Transverse colon (tissue), 4 donors: ENCODE results near the gene TMPRSS12. TPM values are rescaled to one million over a fixed set of nuclear protein-coding genes. Genes with fewer than 3 reads are reported as not detected.

ENCODE experiments used
- DNase-seq: peaks from one replicate; pipeline ENCODE4 v3.0.0-alpha.2; 2019
- H3K27ac ChIP-seq, 4 donors: fragments of 200-600 bp; sonication (generic); 2 replicates each; pipeline ENCODE4 v1.5.1; 2016 to 2018; ENCODE audit warnings: inconsistent platforms in 4 of 4
- H3K27me3 ChIP-seq: fragments of 200-600 bp; sonication (generic); 2 replicates; pipeline ENCODE4 v1.5.1; 2017; ENCODE audit warnings: inconsistent platforms
- H3K36me3 ChIP-seq, 4 donors: fragments of 200-600 bp; sonication (generic); 2 replicates each; pipeline ENCODE4 v1.5.1; 2017 to 2019; ENCODE audit warnings: inconsistent platforms in 4 of 4
- H3K4me1 ChIP-seq, 4 donors: fragments of 200-600 bp; sonication (generic); 2 replicates each; pipeline ENCODE4 v1.5.1; 2017 to 2020; ENCODE audit warnings: inconsistent platforms in 4 of 4
- H3K4me3 ChIP-seq, 4 donors: fragments of 200-600 bp; sonication (generic); 1 replicate in 1 of 4; 2 replicates in 3 of 4; pipeline versions ENCODE4 v1.5.1 to v1.6.1; 2017 to 2019; ENCODE audit warnings: inconsistent platforms in 4 of 4
- H3K9me3 ChIP-seq, 2 donors: fragments of 200-600 bp; sonication (generic); 2 replicates each; pipeline ENCODE4 v1.5.1; 2017 to 2019; ENCODE audit warnings: inconsistent platforms in 2 of 2
- EP300 ChIP-seq: sonication (generic); formaldehyde crosslinking; IDR thresholded peaks from one replicate; pipeline ENCODE4 v1.6.1; 2017; ENCODE audit warnings: antibody characterized with exemption, low read depth
- POLR2A ChIP-seq: fragments of 450-650 bp; IDR thresholded peaks from one replicate; pipeline ENCODE4 v1.6.1; 2016; ENCODE audit warnings: antibody characterized with exemption, mild to moderate bottlenecking, moderate library complexity
- POLR2AphosphoS5 ChIP-seq, 3 donors: sonication (generic); formaldehyde crosslinking; IDR thresholded peaks; one replicate each; pipeline ENCODE4 v1.6.1; 2016; ENCODE audit warnings: antibody characterized with exemption in 3 of 3
- WGBS, 2 donors: methylation state at CpG; one replicate each; pipeline ENCODE4 v1.1.5; 2018; ENCODE audit warnings: low coverage in 1 of 2; 5-methylcytosine and 5-hydroxymethylcytosine counted together
- in situ Hi-C, 4 donors: fragments of 200-750 bp; cut with MboI; loops; one replicate each; pipeline versions ENCODE4 v1.15.0 to v1.15.1; 2017; ENCODE audit warnings: low sequenced_read_pairs in 3 of 4, low pct_ligation_motif_present in 1 of 4, low pct_unique_long_range_greater_than_20kb in 1 of 4
- intact Hi-C: fragments of 100-400 bp; cut with DNase I; formaldehyde crosslinking; loops from one replicate; pipeline ENCODE4 v1.15.1; 2023; ENCODE audit warnings: low total_unique reads
- total RNA-seq, 4 donors: library from RNA; depleted of rRNA; stranded (reverse); fragments of >200 nt; gene quantifications; one replicate each; pipeline ENCODE4 v1.1.0, GENCODE V29; 2016
- TF ChIP-seq, protein P1 (sequence below), 5 experiments: fragments of 200-600 bp in 3 of 5; fragments of 450-650 bp in 2 of 5; sonication (generic) in 3 of 5; IDR thresholded peaks; 1 replicate in 2 of 5; 2 replicates in 3 of 5; pipeline ENCODE4 v1.5.1; 2016 to 2017; ENCODE audit warnings: antibody characterized with exemption in 5 of 5, inconsistent platforms in 3 of 5, mild to moderate bottlenecking in 2 of 5, moderate library complexity in 1 of 5

TMPRSS12 gene
- total RNA-seq, 4 donors from 2014 or later: not detected

DNA sequence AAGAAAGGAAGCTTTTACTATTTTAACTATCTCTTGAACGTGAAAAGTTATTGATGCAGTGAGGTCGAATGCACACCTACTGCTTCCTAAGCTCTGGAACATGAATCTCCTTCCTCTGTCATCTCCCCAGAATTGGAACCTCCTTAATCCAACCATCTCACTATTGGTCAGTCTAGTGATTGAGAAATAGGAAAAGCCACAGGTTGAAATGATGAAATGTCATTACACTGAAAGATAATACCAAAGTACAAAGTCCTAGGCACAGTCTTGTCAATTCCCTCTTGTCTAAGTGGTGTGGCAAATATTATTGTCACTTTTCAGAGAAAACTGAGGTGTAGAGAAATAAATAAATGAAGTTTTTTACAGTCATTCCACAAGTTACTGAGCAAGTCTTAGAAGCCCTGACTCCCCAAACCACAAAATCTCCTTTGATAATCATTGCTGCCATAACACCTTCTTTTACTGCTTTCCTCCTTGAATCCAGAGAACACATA, 90.1 kb downstream of the TMPRSS12 start:
- Histone ChIP-seq H3K27me3 (no peaks in the 10 kb centered on the region), H3K36me3 (peaks cover 0 to 16% (median 4%) of the 10 kb centered on the region in 4 donors), H3K4me3 (no peak overlapping the region), H3K27ac (peak overlapping the region; percentile 75 to 80 (median 76)), H3K9me3 (no peaks in the 10 kb centered on the region), H3K4me1 (peaks cover 29 to 78% (median 58%) of the 10 kb centered on the region in 4 donors)
- intact Hi-C loops: no loop called here
- WGBS, 2 donors: 30 to 51% methylated on average over 2 of the region's 2 CpGs
- DNase-seq: no peak
- TF ChIP-seq EP300 (no peak), POLR2AphosphoS5 (IDR thresholded peaks at IDR 0.05) (peak in 1 of 3 donors; percentile 36)
- in situ Hi-C loops: no loop called here

DNA sequence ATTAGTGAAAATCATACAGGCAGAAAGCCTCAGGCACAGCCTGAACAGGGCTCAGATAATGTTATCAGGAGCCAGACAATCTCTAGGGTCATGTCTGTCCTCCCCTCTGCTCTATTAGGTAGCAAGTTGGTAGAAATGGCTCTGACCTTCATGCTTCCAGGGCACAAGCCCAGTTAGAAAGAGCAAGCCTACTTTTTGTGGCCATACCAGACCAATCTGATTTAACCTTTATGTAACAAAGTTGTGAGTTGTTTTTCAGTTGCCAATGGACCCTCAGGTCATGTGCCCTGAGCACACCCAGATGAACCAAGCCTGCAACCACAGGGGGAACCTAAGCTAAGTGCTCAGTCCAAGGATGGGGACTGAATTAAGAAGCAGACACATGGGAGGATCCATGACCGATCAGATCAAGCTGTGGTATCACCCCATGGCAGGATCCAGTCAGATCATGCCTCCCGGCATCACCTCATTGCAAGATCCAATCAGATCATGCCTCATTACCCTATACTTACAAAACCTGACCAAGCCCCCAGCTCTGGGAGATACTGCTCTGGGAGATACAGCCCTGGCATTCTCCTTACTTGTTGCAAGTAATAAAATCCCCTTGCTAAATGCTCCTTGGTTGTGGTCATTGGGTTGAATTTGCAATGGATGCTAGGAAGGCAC, 90.9 kb downstream of the TMPRSS12 start:
- Histone ChIP-seq H3K36me3 (peaks cover 0 to 16% (median 4%) of the 10 kb centered on the region in 4 donors), H3K4me1 (peaks cover 29 to 70% (median 52%) of the 10 kb centered on the region in 4 donors), H3K27me3 (no peaks in the 10 kb centered on the region), H3K9me3 (no peaks in the 10 kb centered on the region), H3K27ac (peak overlapping the region; percentile 75 to 80 (median 76)), H3K4me3 (no peak overlapping the region)
- intact Hi-C loops (no loop called here), in situ Hi-C loops (no loop called here)
- 93 to 100% methylated on average over 1 to 2 of the region's 2 CpGs for WGBS, 2 donors
- TF ChIP-seq POLR2A: no peak
- TF ChIP-seq POLR2AphosphoS5 (IDR thresholded peaks at IDR 0.05): no peak
- TF ChIP-seq EP300: no peak
- TF ChIP-seq, protein P1, sequence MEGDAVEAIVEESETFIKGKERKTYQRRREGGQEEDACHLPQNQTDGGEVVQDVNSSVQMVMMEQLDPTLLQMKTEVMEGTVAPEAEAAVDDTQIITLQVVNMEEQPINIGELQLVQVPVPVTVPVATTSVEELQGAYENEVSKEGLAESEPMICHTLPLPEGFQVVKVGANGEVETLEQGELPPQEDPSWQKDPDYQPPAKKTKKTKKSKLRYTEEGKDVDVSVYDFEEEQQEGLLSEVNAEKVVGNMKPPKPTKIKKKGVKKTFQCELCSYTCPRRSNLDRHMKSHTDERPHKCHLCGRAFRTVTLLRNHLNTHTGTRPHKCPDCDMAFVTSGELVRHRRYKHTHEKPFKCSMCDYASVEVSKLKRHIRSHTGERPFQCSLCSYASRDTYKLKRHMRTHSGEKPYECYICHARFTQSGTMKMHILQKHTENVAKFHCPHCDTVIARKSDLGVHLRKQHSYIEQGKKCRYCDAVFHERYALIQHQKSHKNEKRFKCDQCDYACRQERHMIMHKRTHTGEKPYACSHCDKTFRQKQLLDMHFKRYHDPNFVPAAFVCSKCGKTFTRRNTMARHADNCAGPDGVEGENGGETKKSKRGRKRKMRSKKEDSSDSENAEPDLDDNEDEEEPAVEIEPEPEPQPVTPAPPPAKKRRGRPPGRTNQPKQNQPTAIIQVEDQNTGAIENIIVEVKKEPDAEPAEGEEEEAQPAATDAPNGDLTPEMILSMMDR (IDR thresholded peaks at IDR 0.05): no peak
- no peak for DNase-seq

DNA sequence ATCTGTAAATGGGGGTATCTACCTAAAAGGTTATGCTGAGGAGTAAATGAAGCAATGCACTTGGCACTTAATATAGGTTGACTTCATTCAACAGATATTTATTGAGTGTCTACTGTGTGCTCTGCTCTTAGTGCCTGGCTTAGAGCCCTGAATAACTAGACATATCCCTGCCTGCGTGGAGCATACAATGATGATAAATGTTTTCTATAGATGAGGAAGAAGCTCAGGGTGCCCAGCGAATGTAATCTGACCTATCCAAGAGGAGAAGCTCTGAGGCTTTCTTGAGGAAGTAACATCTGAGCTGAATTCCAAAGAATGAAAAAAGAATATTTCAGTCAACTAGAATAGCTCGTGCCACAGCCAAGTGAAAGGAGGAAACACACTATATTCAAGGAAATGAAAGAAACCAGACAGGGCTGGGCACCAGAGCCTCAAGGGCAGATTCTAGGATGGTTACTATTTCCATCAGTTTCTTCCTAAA, 91.7 kb downstream of the TMPRSS12 start:
- no peaks in the 10 kb centered on the region for H3K9me3 ChIP-seq
- WGBS, 2 donors: 30 to 46% methylated on average over 3 of the region's 3 CpGs

DNA sequence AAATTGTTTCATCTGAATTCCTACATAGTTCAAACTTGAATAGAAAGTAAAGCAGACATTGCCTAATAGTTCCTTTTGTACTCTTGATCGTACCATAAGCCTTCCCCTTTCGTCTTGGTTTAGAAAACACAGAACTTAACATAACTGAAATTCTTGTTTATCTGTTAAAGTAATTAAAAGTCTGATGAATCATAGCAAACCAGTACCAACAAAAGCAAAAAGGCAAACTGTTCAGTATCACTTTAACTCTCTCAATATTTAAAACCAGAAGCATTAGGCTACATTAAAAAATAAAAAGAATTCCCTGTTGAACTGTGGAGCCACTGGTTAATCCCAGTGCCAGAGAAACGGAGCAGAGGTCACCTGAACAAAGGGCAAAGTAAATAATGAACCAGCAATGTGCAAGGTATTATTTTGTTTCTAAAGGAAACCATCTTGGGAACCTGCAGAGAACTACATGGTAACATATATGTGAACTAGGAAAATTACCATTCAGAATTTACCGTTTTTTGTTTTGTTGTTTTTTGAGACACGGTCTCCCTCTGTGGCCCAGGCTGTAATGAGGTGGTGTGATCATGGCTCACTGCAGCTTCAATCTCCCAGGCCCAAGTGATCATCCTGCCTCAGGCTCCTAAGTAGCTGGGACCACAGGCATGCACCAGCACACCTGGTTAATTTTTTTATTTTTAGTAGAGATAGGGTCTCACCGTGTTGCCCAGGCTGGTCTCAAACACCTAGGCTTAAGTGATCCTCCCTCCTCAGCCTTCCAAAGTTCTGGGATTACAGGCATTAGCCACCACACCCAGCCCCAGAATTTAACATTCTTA, 92.5 kb downstream of the TMPRSS12 start:
- Histone ChIP-seq H3K36me3 (peaks cover 0 to 11% (median 2%) of the 10 kb centered on the region in 4 donors), H3K27me3 (no peaks in the 10 kb centered on the region), H3K9me3 (no peaks in the 10 kb centered on the region), H3K27ac (peak overlapping the region; percentile 75 to 80 (median 76)), H3K4me1 (peaks cover 22 to 56% (median 48%) of the 10 kb centered on the region in 4 donors), H3K4me3 (no peak overlapping the region)
- no peak for DNase-seq
- TF ChIP-seq POLR2AphosphoS5 (IDR thresholded peaks at IDR 0.05): peak in 1 of 3 donors; percentile 43
- TF ChIP-seq, protein P1 (IDR thresholded peaks at IDR 0.05): no peak
- TF ChIP-seq POLR2A: no peak
- intact Hi-C loops: no loop called here
- WGBS, 2 donors: 40 to 52% methylated on average over 5 to 6 of the region's 6 CpGs
- in situ Hi-C loops: no loop called here

More for the DNA sequence above, 91.7 kb downstream of the TMPRSS12 start:
- H3K4me3 ChIP-seq: no peak overlapping the region
- H3K27ac ChIP-seq: peak overlapping the region; percentile 75 to 80 (median 76)
- peaks cover 0 to 16% (median 4%) of the 10 kb centered on the region in 4 donors for H3K36me3 ChIP-seq
- H3K4me1 ChIP-seq: peaks cover 22 to 62% (median 48%) of the 10 kb centered on the region in 4 donors
- intact Hi-C loops (no loop called here), in situ Hi-C loops (no loop called here)
- no peaks in the 10 kb centered on the region for H3K27me3 ChIP-seq
- no peak for DNase-seq
- TF ChIP-seq POLR2AphosphoS5 (IDR thresholded peaks at IDR 0.05) (no peak), EP300 (no peak)
- TF ChIP-seq, protein P1 (IDR thresholded peaks at IDR 0.05): no peak
